RWPE2 (cell line): Measurements from ENCODE around the gene STMND1.

Experiments
- ATAC-seq: fragments of 200-7000 bp; cut with Tn5 transposase; 3 replicates; pipeline ENCODE4 v1.9.1; 2021; ENCODE audit warnings: low read depth
- DNase-seq: peaks from one replicate; pipeline ENCODE4 v3.0.0-alpha.2; 2020; ENCODE audit warnings: low spot score
- H3K27ac ChIP-seq: fragments of 450-650 bp; 2 replicates; pipeline ENCODE4 v1.5.1; 2017; ENCODE audit warnings: mild to moderate bottlenecking; ENCODE audit not compliant: poor library complexity, severe bottlenecking
- H3K27me3 ChIP-seq: fragments of 250-450 bp; sonication (Bioruptor Pico); 2 replicates; pipeline ENCODE4 v1.5.1; 2021; ENCODE audit warnings: mild to moderate bottlenecking, moderate library complexity; ENCODE audit not compliant: insufficient read depth, poor library complexity, severe bottlenecking
- H3K36me3 ChIP-seq: fragments of 250-450 bp; sonication (Bioruptor Pico); 2 replicates; pipeline ENCODE4 v1.5.1; 2020; ENCODE audit warnings: low read depth, mild to moderate bottlenecking, moderate library complexity
- H3K4me1 ChIP-seq: fragments of 250-450 bp; sonication (Bioruptor Pico); 2 replicates; pipeline ENCODE4 v1.5.1; 2021; ENCODE audit warnings: mild to moderate bottlenecking, moderate library complexity; ENCODE audit not compliant: insufficient read depth, poor library complexity, severe bottlenecking
- H3K4me3 ChIP-seq: fragments of 250-450 bp; sonication (Bioruptor Pico); 2 replicates; pipeline ENCODE4 v1.5.1; 2021; ENCODE audit warnings: mild to moderate bottlenecking, moderate library complexity; ENCODE audit not compliant: severe bottlenecking
- H3K9me3 ChIP-seq: fragments of 250-450 bp; sonication (Bioruptor Pico); 2 replicates; pipeline ENCODE4 v1.5.1; 2021; ENCODE audit warnings: mild to moderate bottlenecking, moderate library complexity; ENCODE audit not compliant: severe bottlenecking
- TF ChIP-seq, protein P1 (sequence below): fragments of 450-650 bp; IDR thresholded peaks from one replicate; pipeline ENCODE4 v1.5.1; 2017; ENCODE audit warnings: mild to moderate bottlenecking, moderate library complexity; ENCODE audit not compliant: poor library complexity, severe bottlenecking

The STMND1 gene

GRCh38 chr6:17167327-17167979, 65.6 kb downstream of the STMND1 start:
- peak; percentile 75; the same call in 2 of the 3 replicates for ATAC-seq

DNA sequence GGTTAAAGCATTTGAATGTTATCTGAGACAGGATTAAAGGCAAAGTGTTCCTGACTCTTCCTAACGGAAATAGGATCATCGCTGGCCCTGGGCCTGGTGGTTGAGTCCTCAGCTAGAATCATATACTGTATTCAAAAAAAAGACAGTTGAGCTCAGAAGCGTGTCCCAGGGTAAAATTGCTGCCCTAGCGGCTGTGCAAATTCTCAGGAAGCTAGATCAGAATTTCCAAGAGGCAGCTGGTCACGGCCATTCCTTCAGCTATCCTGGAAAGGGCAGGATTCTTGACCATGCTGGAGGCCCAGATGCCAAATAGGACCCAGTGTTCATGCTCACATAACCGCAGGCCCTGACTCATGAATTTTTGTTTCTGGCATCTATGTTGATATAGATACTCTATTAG, 67.4 kb downstream of the STMND1 start:
- H3K4me1 ChIP-seq, result no peaks in the 10 kb centered on the region
- TF ChIP-seq, protein P1, sequence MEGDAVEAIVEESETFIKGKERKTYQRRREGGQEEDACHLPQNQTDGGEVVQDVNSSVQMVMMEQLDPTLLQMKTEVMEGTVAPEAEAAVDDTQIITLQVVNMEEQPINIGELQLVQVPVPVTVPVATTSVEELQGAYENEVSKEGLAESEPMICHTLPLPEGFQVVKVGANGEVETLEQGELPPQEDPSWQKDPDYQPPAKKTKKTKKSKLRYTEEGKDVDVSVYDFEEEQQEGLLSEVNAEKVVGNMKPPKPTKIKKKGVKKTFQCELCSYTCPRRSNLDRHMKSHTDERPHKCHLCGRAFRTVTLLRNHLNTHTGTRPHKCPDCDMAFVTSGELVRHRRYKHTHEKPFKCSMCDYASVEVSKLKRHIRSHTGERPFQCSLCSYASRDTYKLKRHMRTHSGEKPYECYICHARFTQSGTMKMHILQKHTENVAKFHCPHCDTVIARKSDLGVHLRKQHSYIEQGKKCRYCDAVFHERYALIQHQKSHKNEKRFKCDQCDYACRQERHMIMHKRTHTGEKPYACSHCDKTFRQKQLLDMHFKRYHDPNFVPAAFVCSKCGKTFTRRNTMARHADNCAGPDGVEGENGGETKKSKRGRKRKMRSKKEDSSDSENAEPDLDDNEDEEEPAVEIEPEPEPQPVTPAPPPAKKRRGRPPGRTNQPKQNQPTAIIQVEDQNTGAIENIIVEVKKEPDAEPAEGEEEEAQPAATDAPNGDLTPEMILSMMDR, result no peak
- no peaks in the 10 kb centered on the region for H3K36me3 ChIP-seq
- ATAC-seq (no peak), DNase-seq (no peak)
- no peaks in the 10 kb centered on the region for H3K9me3 ChIP-seq
- H3K27me3 ChIP-seq, result no peaks in the 10 kb centered on the region
- H3K27ac ChIP-seq, result no peak overlapping the region
- H3K4me3 ChIP-seq, result no peak overlapping the region

More at GRCh38 chr6:17167327-17167979, 65.6 kb downstream of the STMND1 start:
- Histone ChIP-seq H3K9me3 (no peaks in the 10 kb centered on the region), H3K27ac (no peak overlapping the region), H3K27me3 (no peaks in the 10 kb centered on the region), H3K4me1 (no peaks in the 10 kb centered on the region), H3K4me3 (no peak overlapping the region), H3K36me3 (no peaks in the 10 kb centered on the region)
- TF ChIP-seq, protein P1, result peak; percentile 51
- DNase-seq, result no peak

DNA sequence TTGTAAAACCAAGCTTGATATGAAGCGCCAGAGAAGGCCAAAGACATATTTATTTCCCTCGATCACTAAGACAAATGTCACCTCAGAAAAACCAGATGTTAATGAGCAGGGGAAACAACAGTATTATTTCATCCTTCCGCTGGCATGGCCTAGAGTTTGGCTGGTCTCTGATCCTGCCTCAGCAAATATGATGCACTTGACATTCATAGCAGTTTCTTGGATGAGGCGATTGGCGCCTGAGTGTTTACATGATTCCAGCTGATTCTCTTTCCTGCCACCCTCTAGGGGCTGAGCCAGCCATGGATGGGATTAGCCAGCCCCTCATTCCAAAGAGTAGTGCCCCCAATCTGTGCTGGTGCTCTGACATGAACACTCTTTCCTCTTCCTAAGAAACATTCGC, 67.9 kb downstream of the STMND1 start:
- ATAC-seq, result no peak
- no peak for DNase-seq
- Histone ChIP-seq H3K27me3 (no peaks in the 10 kb centered on the region), H3K9me3 (no peaks in the 10 kb centered on the region), H3K27ac (no peak overlapping the region), H3K36me3 (no peaks in the 10 kb centered on the region), H3K4me3 (no peak overlapping the region), H3K4me1 (no peaks in the 10 kb centered on the region)
- TF ChIP-seq, protein P1, result no peak

GRCh38 chr6:17172836-17173470, 71.1 kb downstream of the STMND1 start:
- Histone ChIP-seq H3K36me3 (no peaks in the 10 kb centered on the region), H3K4me1 (no peaks in the 10 kb centered on the region), H3K27ac (no peak overlapping the region), H3K4me3 (no peak overlapping the region), H3K9me3 (no peaks in the 10 kb centered on the region), H3K27me3 (no peaks in the 10 kb centered on the region)
- ATAC-seq (no peak), DNase-seq (no peak)
- TF ChIP-seq, protein P1, result no peak

- H3K4me3 ChIP-seq, result no peak overlapping the region
- ATAC-seq, result no peak
Measured at GRCh38 chr6:17178326-17178725, 76.5 kb downstream of the STMND1 start.

More at GRCh38 chr6:17178326-17178725, 76.5 kb downstream of the STMND1 start:
- no peaks in the 10 kb centered on the region for H3K36me3 ChIP-seq
- no peaks in the 10 kb centered on the region for H3K4me1 ChIP-seq
- H3K27ac ChIP-seq, result no peak overlapping the region
- H3K9me3 ChIP-seq, result no peaks in the 10 kb centered on the region
- TF ChIP-seq, protein P1, result no peak
- no peak for DNase-seq
- H3K27me3 ChIP-seq, result no peaks in the 10 kb centered on the region
